Measurements from ENCODE around the gene CLEC10A.

CLEC10A gene

DNA sequence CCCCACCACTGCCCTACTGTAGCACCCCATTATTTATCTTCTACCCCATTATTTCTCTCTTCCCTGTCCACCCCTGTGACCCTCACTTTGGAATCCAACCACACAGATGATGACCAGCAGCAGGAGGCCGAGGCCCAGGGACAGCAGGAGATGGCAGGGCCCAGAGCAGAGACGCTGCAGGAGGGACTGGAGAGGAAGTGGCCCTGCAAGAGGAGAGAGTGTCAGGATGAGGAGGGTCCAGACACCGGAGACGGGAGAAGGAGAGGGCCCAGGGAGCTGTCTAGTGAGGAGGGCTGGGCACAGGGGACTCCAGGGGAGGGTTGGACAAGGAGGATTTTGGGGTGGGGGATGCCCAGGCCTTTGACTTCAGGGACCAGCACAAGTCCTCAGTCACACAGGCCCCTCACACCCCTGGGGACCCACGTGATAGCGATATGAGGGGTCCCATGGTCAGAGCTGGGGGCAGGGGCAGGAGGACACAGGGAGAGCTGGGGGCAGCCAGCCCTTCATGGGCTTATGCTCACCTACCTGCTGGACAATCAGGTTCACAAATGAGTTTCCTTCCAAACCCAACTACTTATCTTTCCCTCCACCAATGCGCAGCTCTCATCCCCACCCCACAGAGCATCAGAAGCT, 2.0 kb downstream of the CLEC10A start:
- Histone ChIP-seq H3K9me3 (ENCODE audit: control insufficient read depth in 1 of 2, low read length in 2 of 2) (no peaks in the 10 kb centered on the region), H3K27me3 (ENCODE audit: control insufficient read depth in 1 of 2, insufficient read depth in 2 of 2, low read length in 2 of 2) (no peaks in the 10 kb centered on the region), H3K4me3 (ENCODE audit: low read depth in 1 of 2, low read length in 2 of 2) (no peak overlapping the region), H3K36me3 (ENCODE audit: control insufficient read depth in 1 of 2, insufficient read depth in 2 of 2, low read length in 2 of 2) (no peaks in the 10 kb centered on the region), H3K27ac (ENCODE audit: low read depth, low read length) (no peak overlapping the region), H3K4me1 (ENCODE audit: control insufficient read depth in 1 of 2, insufficient read depth in 2 of 2, low read length in 2 of 2) (no peaks in the 10 kb centered on the region), H3K9ac (ENCODE audit: low read depth in 1 of 2, low read length in 2 of 2) (no peak overlapping the region)

DNA sequence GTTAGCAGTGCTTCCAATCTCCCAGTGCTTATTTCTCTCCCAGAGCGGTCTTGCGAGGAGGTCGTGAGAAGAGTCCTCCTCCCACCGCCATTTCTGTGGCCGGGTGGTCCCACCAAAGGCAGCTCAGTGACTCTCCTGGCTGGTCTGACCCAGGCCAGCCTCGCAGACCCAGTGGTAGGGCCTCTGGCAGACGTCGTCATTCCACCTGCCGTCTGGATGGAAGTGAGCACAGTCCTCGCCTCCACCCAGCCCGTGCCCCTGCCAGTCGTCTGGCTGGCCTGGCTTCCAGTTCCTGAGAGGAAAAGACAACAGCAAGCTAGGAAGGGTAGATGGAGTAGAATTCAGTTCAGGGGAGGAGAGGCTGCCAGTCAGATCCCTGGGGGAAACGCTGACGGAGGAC, 5.1 kb downstream of the CLEC10A start:
- Histone ChIP-seq H3K27me3 (ENCODE audit: control insufficient read depth in 1 of 2, insufficient read depth in 2 of 2, low read length in 2 of 2) (no peaks in the 10 kb centered on the region), H3K9me3 (ENCODE audit: control insufficient read depth in 1 of 2, low read length in 2 of 2) (no peaks in the 10 kb centered on the region), H3K27ac (ENCODE audit: low read depth, low read length) (no peak overlapping the region), H3K9ac (ENCODE audit: low read depth in 1 of 2, low read length in 2 of 2) (no peak overlapping the region), H3K4me3 (ENCODE audit: low read depth in 1 of 2, low read length in 2 of 2) (no peak overlapping the region), H3K4me1 (ENCODE audit: control insufficient read depth in 1 of 2, insufficient read depth in 2 of 2, low read length in 2 of 2) (no peaks in the 10 kb centered on the region), H3K36me3 (ENCODE audit: control insufficient read depth in 1 of 2, insufficient read depth in 2 of 2, low read length in 2 of 2) (no peaks in the 10 kb centered on the region)

DNA sequence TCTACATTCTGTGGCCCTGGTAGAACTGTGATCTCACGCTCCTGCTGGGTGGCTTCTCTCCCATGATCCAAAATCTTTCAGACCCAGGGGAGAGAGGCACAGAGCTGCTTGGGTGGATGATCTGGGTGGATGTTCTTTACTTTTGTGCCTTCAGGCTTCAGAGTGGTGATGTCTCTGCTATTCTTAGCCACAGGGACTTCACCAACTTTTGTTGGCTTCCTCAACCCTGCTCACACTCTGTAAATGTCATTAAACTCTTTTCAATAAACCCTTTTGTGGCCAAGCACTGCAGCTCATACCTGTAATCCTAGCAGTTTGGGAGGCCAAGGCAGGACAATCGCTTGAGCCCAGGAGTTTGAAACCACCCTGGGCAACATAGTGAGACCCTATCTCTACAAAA, 7.6 kb downstream of the CLEC10A start:
- no peak overlapping the region for H3K4me3 ChIP-seq (ENCODE audit: low read depth in 1 of 2, low read length in 2 of 2)
- H3K27me3 ChIP-seq (ENCODE audit: control insufficient read depth in 1 of 2, insufficient read depth in 2 of 2, low read length in 2 of 2): no peaks in the 10 kb centered on the region
- H3K27ac ChIP-seq (ENCODE audit: low read depth, low read length): no peak overlapping the region
- no peaks in the 10 kb centered on the region for H3K4me1 ChIP-seq (ENCODE audit: control insufficient read depth in 1 of 2, insufficient read depth in 2 of 2, low read length in 2 of 2)
- H3K9ac ChIP-seq (ENCODE audit: low read depth in 1 of 2, low read length in 2 of 2): no peak overlapping the region
- peaks cover 5 to 7% of the 10 kb centered on the region in 2 donors for H3K9me3 ChIP-seq (ENCODE audit: control insufficient read depth in 1 of 2, low read length in 2 of 2)
- H3K36me3 ChIP-seq (ENCODE audit: control insufficient read depth in 1 of 2, insufficient read depth in 2 of 2, low read length in 2 of 2): no peaks in the 10 kb centered on the region

DNA sequence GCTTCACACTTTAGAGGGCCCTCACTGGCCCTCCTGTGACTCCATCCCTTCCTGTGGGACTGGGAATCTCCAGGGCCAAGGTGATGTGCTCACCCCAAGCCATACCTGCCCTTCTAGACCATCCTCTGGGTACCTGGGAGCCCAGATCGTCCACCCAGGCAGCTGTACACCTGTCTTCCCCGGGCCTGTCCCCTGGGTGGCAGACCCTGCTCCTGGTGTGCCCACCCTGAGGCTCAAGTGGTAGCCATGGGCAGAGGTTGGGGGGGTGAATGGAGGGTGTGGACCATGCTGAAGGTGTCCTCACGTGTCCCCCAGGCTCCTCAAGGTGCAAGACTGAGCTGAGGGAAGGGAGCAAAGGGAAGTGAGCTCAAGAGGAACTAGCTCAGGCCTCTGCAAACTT, 9.3 kb downstream of the CLEC10A start:
- no peaks in the 10 kb centered on the region for H3K4me1 ChIP-seq (ENCODE audit: control insufficient read depth in 1 of 2, insufficient read depth in 2 of 2, low read length in 2 of 2)
- no peak overlapping the region for H3K9ac ChIP-seq (ENCODE audit: low read depth in 1 of 2, low read length in 2 of 2)
- no peaks in the 10 kb centered on the region for H3K27me3 ChIP-seq (ENCODE audit: control insufficient read depth in 1 of 2, insufficient read depth in 2 of 2, low read length in 2 of 2)
- H3K4me3 ChIP-seq (ENCODE audit: low read depth in 1 of 2, low read length in 2 of 2): no peak overlapping the region
- H3K9me3 ChIP-seq (ENCODE audit: control insufficient read depth in 1 of 2, low read length in 2 of 2): peaks cover 5 to 7% of the 10 kb centered on the region in 2 donors
- no peak overlapping the region for H3K27ac ChIP-seq (ENCODE audit: low read depth, low read length)
- no peaks in the 10 kb centered on the region for H3K36me3 ChIP-seq (ENCODE audit: control insufficient read depth in 1 of 2, insufficient read depth in 2 of 2, low read length in 2 of 2)

GRCh38 chr17:7068268-7068667, 11.8 kb downstream of the CLEC10A start:
- no peak overlapping the region for H3K27ac ChIP-seq (ENCODE audit: low read depth, low read length)
- no peak overlapping the region for H3K9ac ChIP-seq (ENCODE audit: low read depth in 1 of 2, low read length in 2 of 2)
- no peaks in the 10 kb centered on the region for H3K36me3 ChIP-seq (ENCODE audit: control insufficient read depth in 1 of 2, insufficient read depth in 2 of 2, low read length in 2 of 2)
- no peaks in the 10 kb centered on the region for H3K4me1 ChIP-seq (ENCODE audit: control insufficient read depth in 1 of 2, insufficient read depth in 2 of 2, low read length in 2 of 2)
- H3K27me3 ChIP-seq (ENCODE audit: control insufficient read depth in 1 of 2, insufficient read depth in 2 of 2, low read length in 2 of 2): no peaks in the 10 kb centered on the region
- H3K9me3 ChIP-seq (ENCODE audit: control insufficient read depth in 1 of 2, low read length in 2 of 2): peaks cover 5 to 7% of the 10 kb centered on the region in 2 donors
- H3K4me3 ChIP-seq (ENCODE audit: low read depth in 1 of 2, low read length in 2 of 2): no peak overlapping the region

DNA sequence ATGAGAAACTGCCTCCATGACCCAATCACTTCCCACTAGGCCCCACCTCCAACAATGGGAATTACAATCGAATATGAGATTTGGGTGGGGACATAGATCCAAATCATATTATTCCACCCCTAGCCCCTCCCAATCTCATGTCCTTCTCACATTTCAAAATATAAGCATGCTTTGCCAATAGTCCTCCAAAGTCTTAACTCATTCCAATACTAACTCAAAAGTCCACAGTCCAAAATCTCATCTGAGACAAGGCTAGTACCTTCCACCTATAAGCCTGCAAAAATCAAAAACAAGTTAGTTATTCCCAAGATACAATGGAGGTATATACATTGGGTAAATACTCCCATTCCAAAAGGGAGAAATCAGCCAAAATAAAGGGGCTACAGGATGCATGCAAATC, 12.9 kb downstream of the CLEC10A start:
- Histone ChIP-seq H3K9ac (ENCODE audit: low read depth in 1 of 2, low read length in 2 of 2) (no peak overlapping the region), H3K36me3 (ENCODE audit: control insufficient read depth in 1 of 2, insufficient read depth in 2 of 2, low read length in 2 of 2) (no peaks in the 10 kb centered on the region), H3K4me1 (ENCODE audit: control insufficient read depth in 1 of 2, insufficient read depth in 2 of 2, low read length in 2 of 2) (no peaks in the 10 kb centered on the region), H3K4me3 (ENCODE audit: low read depth in 1 of 2, low read length in 2 of 2) (no peak overlapping the region), H3K27me3 (ENCODE audit: control insufficient read depth in 1 of 2, insufficient read depth in 2 of 2, low read length in 2 of 2) (no peaks in the 10 kb centered on the region), H3K9me3 (ENCODE audit: control insufficient read depth in 1 of 2, low read length in 2 of 2) (peaks cover 5 to 7% of the 10 kb centered on the region in 2 donors), H3K27ac (ENCODE audit: low read depth, low read length) (no peak overlapping the region)

- H3K9me3 ChIP-seq (ENCODE audit: control insufficient read depth in 1 of 2, low read length in 2 of 2): peaks cover 5 to 7% of the 10 kb centered on the region in 2 donors
- H3K36me3 ChIP-seq (ENCODE audit: control insufficient read depth in 1 of 2, insufficient read depth in 2 of 2, low read length in 2 of 2): no peaks in the 10 kb centered on the region
- no peak overlapping the region for H3K9ac ChIP-seq (ENCODE audit: low read depth in 1 of 2, low read length in 2 of 2)
- H3K27me3 ChIP-seq (ENCODE audit: control insufficient read depth in 1 of 2, insufficient read depth in 2 of 2, low read length in 2 of 2): no peaks in the 10 kb centered on the region
- H3K4me3 ChIP-seq (ENCODE audit: low read depth in 1 of 2, low read length in 2 of 2): no peak overlapping the region
- H3K27ac ChIP-seq (ENCODE audit: low read depth, low read length): no peak overlapping the region
- H3K4me1 ChIP-seq (ENCODE audit: control insufficient read depth in 1 of 2, insufficient read depth in 2 of 2, low read length in 2 of 2): no peaks in the 10 kb centered on the region
Measured at GRCh38 chr17:7064261-7064660, 15.8 kb downstream of the CLEC10A start.

GRCh38 chr17:7063518-7064094, 16.4 kb downstream of the CLEC10A start:
- H3K9ac ChIP-seq (ENCODE audit: low read depth in 1 of 2, low read length in 2 of 2): no peak overlapping the region
- H3K4me3 ChIP-seq (ENCODE audit: low read depth in 1 of 2, low read length in 2 of 2): no peak overlapping the region
- no peaks in the 10 kb centered on the region for H3K36me3 ChIP-seq (ENCODE audit: control insufficient read depth in 1 of 2, insufficient read depth in 2 of 2, low read length in 2 of 2)
- H3K27me3 ChIP-seq (ENCODE audit: control insufficient read depth in 1 of 2, insufficient read depth in 2 of 2, low read length in 2 of 2): no peaks in the 10 kb centered on the region
- H3K9me3 ChIP-seq (ENCODE audit: control insufficient read depth in 1 of 2, low read length in 2 of 2): peaks cover 5 to 7% of the 10 kb centered on the region in 2 donors
- no peak overlapping the region for H3K27ac ChIP-seq (ENCODE audit: low read depth, low read length)
- H3K4me1 ChIP-seq (ENCODE audit: control insufficient read depth in 1 of 2, insufficient read depth in 2 of 2, low read length in 2 of 2): no peaks in the 10 kb centered on the region

DNA sequence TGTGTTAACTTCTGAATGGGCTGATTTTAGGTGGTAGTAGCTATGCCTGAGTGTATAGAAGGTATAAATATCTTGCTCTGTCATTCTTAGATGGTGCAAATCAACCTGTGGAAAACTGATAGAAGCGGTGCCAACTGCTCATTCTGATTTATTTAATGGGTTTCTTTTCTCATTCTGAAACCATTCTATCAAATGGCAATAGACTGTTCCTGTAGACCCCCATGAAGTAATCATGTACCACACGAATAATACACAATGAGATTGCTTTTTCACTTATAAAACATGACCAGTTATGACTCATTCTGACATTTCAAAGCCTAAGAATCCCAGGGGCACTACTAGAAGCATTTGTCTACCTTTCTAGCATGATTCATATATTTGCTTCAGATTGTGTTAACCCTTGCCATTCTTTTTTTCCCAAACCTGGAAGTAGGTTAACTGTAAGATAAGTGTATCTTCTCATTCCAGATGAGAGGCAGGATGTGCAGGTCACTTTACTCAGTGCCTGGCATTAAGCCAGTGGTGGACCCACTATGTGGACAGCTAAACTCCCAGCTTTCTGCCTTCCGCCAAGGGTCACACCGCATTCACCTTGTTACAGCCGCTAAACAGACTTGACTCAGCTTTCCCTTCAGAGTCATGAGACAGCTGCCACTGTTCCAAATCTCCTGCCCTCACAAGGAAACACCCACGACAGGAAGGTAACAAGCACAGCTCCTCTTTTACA, 19.7 kb downstream of the CLEC10A start:
- Histone ChIP-seq H3K4me3 (ENCODE audit: low read depth in 1 of 2, low read length in 2 of 2) (no peak overlapping the region), H3K4me1 (ENCODE audit: control insufficient read depth in 1 of 2, insufficient read depth in 2 of 2, low read length in 2 of 2) (no peaks in the 10 kb centered on the region), H3K27ac (ENCODE audit: low read depth, low read length) (no peak overlapping the region), H3K9ac (ENCODE audit: low read depth in 1 of 2, low read length in 2 of 2) (no peak overlapping the region), H3K36me3 (ENCODE audit: control insufficient read depth in 1 of 2, insufficient read depth in 2 of 2, low read length in 2 of 2) (no peaks in the 10 kb centered on the region), H3K27me3 (ENCODE audit: control insufficient read depth in 1 of 2, insufficient read depth in 2 of 2, low read length in 2 of 2) (no peaks in the 10 kb centered on the region), H3K9me3 (ENCODE audit: control insufficient read depth in 1 of 2, low read length in 2 of 2) (no peaks in the 10 kb centered on the region)

- Histone ChIP-seq H3K36me3 (ENCODE audit: control insufficient read depth in 1 of 2, insufficient read depth in 2 of 2, low read length in 2 of 2) (no peaks in the 10 kb centered on the region), H3K27ac (ENCODE audit: low read depth, low read length) (no peak overlapping the region), H3K4me1 (ENCODE audit: control insufficient read depth in 1 of 2, insufficient read depth in 2 of 2, low read length in 2 of 2) (no peaks in the 10 kb centered on the region), H3K9ac (ENCODE audit: low read depth in 1 of 2, low read length in 2 of 2) (no peak overlapping the region), H3K27me3 (ENCODE audit: control insufficient read depth in 1 of 2, insufficient read depth in 2 of 2, low read length in 2 of 2) (no peaks in the 10 kb centered on the region), H3K4me3 (ENCODE audit: low read depth in 1 of 2, low read length in 2 of 2) (no peak overlapping the region), H3K9me3 (ENCODE audit: control insufficient read depth in 1 of 2, low read length in 2 of 2) (no peaks in the 10 kb centered on the region)
Measured at GRCh38 chr17:7058831-7059447, 21.1 kb downstream of the CLEC10A start.

All from duodenal mucosa (tissue), 2 donors.